Hair follicular keratinocyte (primary cell): Measurements from ENCODE around the gene SUGP1. TPM values are rescaled to one million over a fixed set of nuclear protein-coding genes. Genes with fewer than 3 reads are reported as not detected.

Source experiments
- total RNA-seq: library from RNA; depleted of rRNA; stranded (reverse); fragments of >200 nt; gene quantifications from 2 replicates; pipeline ENCODE4 v1.2.3, GENCODE V29; 2015

Gene SUGP1, protein sequence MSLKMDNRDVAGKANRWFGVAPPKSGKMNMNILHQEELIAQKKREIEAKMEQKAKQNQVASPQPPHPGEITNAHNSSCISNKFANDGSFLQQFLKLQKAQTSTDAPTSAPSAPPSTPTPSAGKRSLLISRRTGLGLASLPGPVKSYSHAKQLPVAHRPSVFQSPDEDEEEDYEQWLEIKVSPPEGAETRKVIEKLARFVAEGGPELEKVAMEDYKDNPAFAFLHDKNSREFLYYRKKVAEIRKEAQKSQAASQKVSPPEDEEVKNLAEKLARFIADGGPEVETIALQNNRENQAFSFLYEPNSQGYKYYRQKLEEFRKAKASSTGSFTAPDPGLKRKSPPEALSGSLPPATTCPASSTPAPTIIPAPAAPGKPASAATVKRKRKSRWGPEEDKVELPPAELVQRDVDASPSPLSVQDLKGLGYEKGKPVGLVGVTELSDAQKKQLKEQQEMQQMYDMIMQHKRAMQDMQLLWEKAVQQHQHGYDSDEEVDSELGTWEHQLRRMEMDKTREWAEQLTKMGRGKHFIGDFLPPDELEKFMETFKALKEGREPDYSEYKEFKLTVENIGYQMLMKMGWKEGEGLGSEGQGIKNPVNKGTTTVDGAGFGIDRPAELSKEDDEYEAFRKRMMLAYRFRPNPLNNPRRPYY
- total RNA-seq = 17.6 and 19.9 TPM in 2 replicates

DNA sequence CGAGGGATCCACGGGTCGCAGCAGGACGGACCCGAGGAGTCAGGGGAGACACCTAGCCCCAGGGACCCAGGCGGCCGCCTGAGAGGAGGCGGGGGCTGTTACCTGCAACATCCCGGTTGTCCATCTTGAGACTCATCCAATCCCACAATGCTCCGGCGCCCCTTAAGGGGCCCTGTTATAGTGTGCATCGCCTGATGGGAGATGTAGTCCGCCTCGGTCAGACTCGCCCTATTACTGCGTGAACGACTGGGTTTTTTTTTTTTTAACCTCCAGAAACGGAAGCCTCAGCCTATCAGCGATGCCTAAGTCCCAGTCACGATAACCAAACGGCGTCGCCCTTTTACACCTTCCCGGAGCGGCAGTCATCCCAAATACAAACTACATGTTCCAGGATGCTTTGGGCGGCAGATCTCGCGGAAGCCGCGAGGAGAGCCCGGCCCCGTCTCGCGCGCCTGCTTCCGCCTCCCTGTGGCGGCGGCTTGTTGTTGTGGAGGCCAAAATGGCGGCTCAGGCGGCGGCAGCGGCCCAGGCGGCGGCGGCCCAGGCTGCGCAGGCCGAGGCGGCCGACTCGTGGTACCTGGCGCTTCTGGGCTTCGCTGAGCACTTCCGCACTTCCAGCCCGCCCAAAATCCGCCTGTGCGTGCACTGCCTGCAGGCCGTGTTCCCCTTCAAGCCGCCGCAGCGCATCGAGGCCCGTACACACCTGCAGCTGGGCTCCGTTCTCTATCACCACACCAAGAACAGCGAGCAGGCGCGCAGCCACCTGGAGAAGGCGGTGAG is at the start of gene SUGP1, which contains the start of gene MAU2:
Gene SUGP1, minus strand, starts transcription at position 149 of the 780 bp plus-strand sequence. Its CDS starts 13 bp downstream, at position 136.
Gene MAU2, plus strand, starts transcription at position 469 of the 780 bp plus-strand sequence. Its CDS starts 31 bp downstream, at position 500.

Other genes starting within 250 kb of the SUGP1 start
- 31.7 and 34.8 TPM in 2 replicates for gene TMEM161A, start 182.0 kb downstream of the SUGP1 start, total RNA-seq
- gene MEF2B, start 150.2 kb downstream of the SUGP1 start, total RNA-seq = 0.11 TPM in 1 of 2 replicates, not detected in the other
- gene BORCS8, start 128.4 kb downstream of the SUGP1 start, total RNA-seq = 12.7 and 15.9 TPM in 2 replicates
- gene RFXANK, start 128.3 kb downstream of the SUGP1 start, total RNA-seq = 76.4 and 79.7 TPM in 2 replicates
- gene NR2C2AP, start 117.1 kb downstream of the SUGP1 start, total RNA-seq = 14.3 and 27.3 TPM in 2 replicates
- gene NCAN, start 108.6 kb downstream of the SUGP1 start, total RNA-seq = not detected in 2 replicates
- gene TM6SF2, start 47.2 kb downstream of the SUGP1 start, total RNA-seq = not detected in 2 replicates
- gene MAU2, start 320 bp upstream of the SUGP1 start, total RNA-seq = 9.5 and 14.8 TPM in 2 replicates
- gene GATAD2A, start 85.2 kb upstream of the SUGP1 start, total RNA-seq = 57.1 and 57.8 TPM in 2 replicates
- gene TSSK6, start 195.0 kb upstream of the SUGP1 start, total RNA-seq = 0.34 and 1.3 TPM in 2 replicates
- gene NDUFA13, start 195.7 kb upstream of the SUGP1 start, total RNA-seq = 125 and 206 TPM in 2 replicates
- 0.46 and 1.3 TPM in 2 replicates for gene YJEFN3, start 208.4 kb upstream of the SUGP1 start, total RNA-seq
- 0.08 and 0.31 TPM in 2 replicates for gene CILP2, start 217.8 kb upstream of the SUGP1 start, total RNA-seq